ENCODE measurements around the gene CTBP1.

The CTBP1 gene

DNA sequence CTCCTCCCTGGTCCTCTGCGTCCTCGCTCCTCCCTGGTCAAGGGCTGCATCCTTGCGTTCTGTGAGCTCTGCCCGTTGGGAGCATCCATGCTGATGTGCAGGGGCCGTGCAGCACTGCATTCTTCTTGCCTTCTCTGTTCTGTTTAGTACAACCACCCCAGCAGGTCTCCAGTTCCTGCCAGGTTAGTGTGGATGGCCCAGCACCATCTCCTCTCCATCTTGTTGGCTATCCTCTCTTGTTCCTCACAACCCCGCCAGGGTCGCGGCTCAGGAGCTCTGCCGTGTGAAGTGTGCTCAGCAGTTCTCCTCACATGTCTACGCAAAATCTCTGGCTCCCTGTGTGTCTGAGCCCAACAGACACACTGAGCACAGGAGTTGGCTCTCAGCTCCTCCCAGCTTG lies 30.3 kb upstream of the CTBP1 start:
- DNase-seq = no peak

GRCh38 chr4:1277667-1278665 lies 29.0 kb upstream of the CTBP1 start:
- DNase-seq = no peak

GRCh38 chr4:1276984-1277383 lies 28.1 kb upstream of the CTBP1 start:
- no peak for DNase-seq

DNA sequence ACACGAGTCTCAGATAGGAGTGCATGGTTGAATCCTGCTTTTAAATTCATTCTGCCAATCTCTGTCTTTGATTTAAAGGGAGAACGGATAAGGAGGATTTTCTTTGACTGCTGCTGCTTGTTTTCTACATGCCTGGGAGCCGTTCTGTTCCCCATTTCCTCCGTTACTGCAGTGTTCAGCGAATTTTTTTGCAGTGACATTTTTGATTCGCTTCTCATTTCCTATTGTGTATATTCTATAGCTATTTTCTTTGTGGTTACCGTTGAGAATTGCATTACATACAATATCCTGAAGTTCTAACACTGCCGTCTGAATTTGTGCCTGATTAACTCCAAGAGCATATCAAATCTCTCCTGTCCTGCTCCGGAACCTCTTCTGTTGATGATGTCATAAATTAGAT lies 25.9 kb upstream of the CTBP1 start:
- no peak for DNase-seq

GRCh38 chr4:1271686-1272085 lies 22.8 kb upstream of the CTBP1 start:
- DNase-seq = no peak

GRCh38 chr4:1269209-1269608 lies 20.3 kb upstream of the CTBP1 start:
- DNase-seq = no peak

GRCh38 chr4:1266881-1267763 lies 18.2 kb upstream of the CTBP1 start:
- DNase-seq = no peak

GRCh38 chr4:1265351-1265750 lies 16.4 kb upstream of the CTBP1 start:
- DNase-seq = no peak

DNA sequence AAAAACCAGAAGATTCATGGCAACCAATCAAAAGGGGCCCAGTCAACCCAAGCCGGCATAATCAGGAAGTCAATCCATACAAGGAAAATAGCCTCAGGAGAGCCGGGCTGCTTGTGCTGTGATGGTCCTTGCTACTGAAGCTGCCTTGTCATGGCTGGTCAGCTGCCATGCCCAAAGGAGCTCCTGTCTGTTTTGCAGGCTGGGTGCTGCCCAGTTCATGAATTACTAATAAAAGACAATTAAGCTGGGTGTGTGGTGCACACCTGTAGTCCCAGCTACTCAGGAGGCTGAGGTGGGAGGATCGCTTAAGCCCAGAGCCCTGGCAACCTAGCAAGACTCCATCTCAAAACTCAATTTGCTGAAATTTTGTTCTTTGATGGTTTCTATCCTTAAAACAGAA lies 16.0 kb upstream of the CTBP1 start:
- no peak for DNase-seq

GRCh38 chr4:1261107-1261928 lies 12.4 kb upstream of the CTBP1 start:
- DNase-seq = no peak

GRCh38 chr4:1260418-1261106 lies 11.6 kb upstream of the CTBP1 start:
- DNase-seq = no peak

- DNase-seq = no peak
Observed at GRCh38 chr4:1259966-1260365, 11.0 kb upstream of the CTBP1 start.

DNA sequence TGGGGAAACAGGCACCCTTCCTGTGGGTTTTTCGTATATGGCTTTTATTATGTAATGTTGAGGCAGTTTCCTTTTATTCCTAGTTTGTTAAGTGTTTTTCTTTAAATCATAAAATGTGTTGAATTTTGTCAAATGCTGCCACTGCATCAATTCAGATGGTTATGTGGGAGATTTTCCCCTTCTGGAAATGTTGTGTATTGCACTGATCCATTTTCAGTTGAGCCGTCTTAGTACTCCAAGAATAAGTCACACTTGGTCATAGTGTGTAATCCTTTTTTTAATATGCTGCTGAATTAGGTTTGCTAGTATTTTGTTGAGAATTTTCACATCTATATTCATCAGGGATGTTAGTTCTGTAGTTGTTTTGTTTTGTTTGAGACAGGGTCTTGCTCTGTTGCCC lies 9.5 kb upstream of the CTBP1 start:
- DNase-seq = no peak

- no peak for DNase-seq
Observed at GRCh38 chr4:1255699-1256098, 6.8 kb upstream of the CTBP1 start.

GRCh38 chr4:1255151-1255550 lies 6.2 kb upstream of the CTBP1 start:
- DNase-seq = no peak

DNA sequence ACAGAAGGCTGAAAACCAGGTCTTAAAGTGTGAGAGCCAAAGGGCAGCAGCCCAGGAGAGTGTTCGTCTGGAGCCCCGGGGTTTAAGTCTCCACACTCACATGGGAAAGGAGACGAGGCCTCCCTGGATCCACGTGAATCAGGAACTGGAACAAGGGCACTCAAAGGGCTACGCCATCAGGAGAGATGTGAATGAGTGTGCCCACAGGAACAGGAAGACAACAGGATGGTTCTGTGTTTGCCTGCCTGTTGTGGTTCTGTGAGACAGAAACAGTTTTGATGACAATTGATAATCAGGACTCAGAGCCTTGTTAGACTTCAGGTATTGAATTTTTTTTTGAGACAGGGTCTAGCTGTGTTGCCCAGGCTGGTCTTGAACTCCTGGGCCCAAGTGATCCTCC lies 4.9 kb upstream of the CTBP1 start:
- DNase-seq = no peak

DNA sequence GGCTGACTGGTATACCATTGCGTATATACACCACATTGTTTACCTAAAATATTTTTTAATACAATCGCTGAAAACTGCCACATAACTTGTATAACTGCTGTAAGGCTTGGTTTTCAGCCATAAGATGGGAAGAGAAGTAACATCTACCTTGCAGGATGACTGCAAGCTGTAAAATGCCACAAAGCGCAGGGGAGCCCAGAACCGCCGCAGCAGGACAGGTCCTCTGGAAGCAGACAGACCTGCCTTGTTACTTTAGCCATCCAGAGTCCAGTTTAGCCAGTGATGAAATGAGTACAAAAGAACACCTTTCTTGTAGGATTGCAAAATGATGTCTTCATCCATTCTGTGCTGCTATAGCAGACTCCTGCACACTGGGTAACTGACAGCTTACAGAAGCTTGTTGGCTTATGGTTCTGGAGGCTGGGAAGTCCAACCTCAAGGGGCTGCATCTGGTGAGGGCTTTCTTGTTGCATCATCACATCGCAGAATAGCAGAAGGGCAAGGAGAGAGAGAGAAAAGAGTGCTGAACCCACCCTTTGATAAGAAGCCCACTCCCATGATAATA lies 4.1 kb upstream of the CTBP1 start:
- DNase-seq = no peak

- DNase-seq = no peak
Observed at GRCh38 chr4:1251773-1252066, 2.8 kb upstream of the CTBP1 start.

- DNase-seq = no peak
Observed at GRCh38 chr4:1250921-1251772, 2.2 kb upstream of the CTBP1 start.

DNA sequence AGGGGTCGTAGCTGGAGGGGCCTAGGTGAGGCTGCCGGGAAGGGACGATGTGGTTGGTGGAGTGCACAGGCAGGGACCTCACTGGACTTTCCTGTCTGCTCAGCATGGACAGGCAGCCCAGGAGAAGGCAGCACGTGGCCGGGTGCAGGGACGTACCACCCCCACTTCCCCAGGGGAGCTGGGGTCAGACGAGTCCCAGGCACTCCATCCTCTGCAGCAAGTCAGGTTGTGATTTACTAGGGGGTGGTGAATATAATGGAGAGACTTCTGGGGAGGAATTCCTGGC lies 1.5 kb upstream of the CTBP1 start:
- no peak for DNase-seq

- DNase-seq = no peak
Observed at GRCh38 chr4:1249731-1250526, 999 bp upstream of the CTBP1 start.

All from NCI-H524 treated with DMSO at 0.1 percent for 48 hours (cell line).